Panc1 (cell line): Measurements from ENCODE around the gene CRKL. TPM values are rescaled to one million over a fixed set of nuclear protein-coding genes. Genes with fewer than 3 reads are reported as not detected.

Source experiments
- ATAC-seq: fragments of 200-7000 bp; cut with Tn5 transposase; 2 replicates; pipeline ENCODE4 v1.9.1; 2020; ENCODE audit warnings: mild to moderate bottlenecking, moderate library complexity
- BruUV-seq: library from RNA; stranded (reverse); fragments of 400-500 nt; replicated peaks from 2 replicates; lab custom pipeline; 2021; lab: Mats Ljungman, UMichigan
- CTCF ChIA-PET: fragments of 300-600 bp; sonication (Branson Sonifier 250); formaldehyde crosslinking; loops from one replicate; lab custom pipeline; 2022; ENCODE audit warnings: antibody characterized with exemption; lab: Charles Lee
- POLR2A ChIA-PET: fragments of 300-600 bp; sonication (Branson Sonifier 250); formaldehyde crosslinking; loops from one replicate; lab custom pipeline; 2022; ENCODE audit warnings: antibody characterized with exemption; lab: Charles Lee
- DNase-seq: peaks from one replicate; pipeline ENCODE4 v3.0.0-alpha.2; 2010; ENCODE audit warnings: low read depth, low spot score
- H3K27ac ChIP-seq: 2 replicates; pipeline ENCODE4 v1.5.1; 2011; ENCODE audit warnings: mild to moderate bottlenecking, low read length, inconsistent platforms
- H3K27me3 ChIP-seq: fragments of 200-500 bp; sonication (Bioruptor generic); 2 replicates; pipeline ENCODE4 v1.6.0; 2014; ENCODE audit warnings: low read length, inconsistent platforms; ENCODE audit not compliant: control insufficient read depth, insufficient read depth
- H3K36me3 ChIP-seq: fragments of 200-500 bp; sonication (Bioruptor generic); 2 replicates; pipeline ENCODE4 v1.5.1; 2014; ENCODE audit warnings: inconsistent platforms, mild to moderate bottlenecking, low read length, moderate library complexity; ENCODE audit not compliant: control insufficient read depth, insufficient read depth
- H3K4me1 ChIP-seq: 2 replicates; pipeline ENCODE4 v1.5.1; 2011; ENCODE audit warnings: inconsistent platforms, mild to moderate bottlenecking, low read length, moderate library complexity; ENCODE audit not compliant: control insufficient read depth, insufficient read depth
- H3K4me3 ChIP-seq, 2 experiments: 2 replicates each; pipeline ENCODE4 v1.5.1; 2011 to 2012; ENCODE audit warnings: low read depth in 2 of 2, low read length in 2 of 2, mild to moderate bottlenecking in 2 of 2, inconsistent platforms in 1 of 2, moderate library complexity in 1 of 2
- H3K9me3 ChIP-seq: fragments of 200-500 bp; sonication (Bioruptor generic); 2 replicates; pipeline ENCODE4 v1.5.1; 2014; ENCODE audit warnings: low read depth, mild to moderate bottlenecking, inconsistent platforms, low read length, moderate library complexity; ENCODE audit not compliant: control insufficient read depth, insufficient read depth
- CTCF ChIP-seq: fragments of 450-650 bp; IDR thresholded peaks from 2 replicates; pipeline ENCODE4 v1.5.1; 2017; ENCODE audit warnings: mild to moderate bottlenecking
- POLR2AphosphoS5 ChIP-seq: IDR thresholded peaks from 2 replicates; pipeline ENCODE4 v1.6.1; 2012; ENCODE audit warnings: mild to moderate bottlenecking, low read depth, low read length, moderate library complexity
- SIN3A ChIP-seq: IDR thresholded peaks from 2 replicates; pipeline ENCODE4 v1.6.1; 2012; ENCODE audit warnings: low read depth, mild to moderate bottlenecking, low read length, moderate library complexity, borderline replicate concordance; ENCODE audit not compliant: insufficient read depth
- TCF7L2 ChIP-seq: IDR thresholded peaks from 2 replicates; pipeline ENCODE4 v1.6.1; 2011; ENCODE audit warnings: mild to moderate bottlenecking, low read depth, low read length, inconsistent platforms
- in situ Hi-C: cut with HindIII; loops from 2 replicates; pipeline ENCODE4 v1.10.0; 2016; ENCODE audit warnings: low sequenced_read_pairs, low pct_unique_long_range_greater_than_20kb
- intact Hi-C: fragments of 100-400 bp; cut with micrococcal nuclease; formaldehyde crosslinking; loops from one replicate; pipeline ENCODE4 v1.10.0; 2022; ENCODE audit not compliant: unreplicated experiment
- total RNA-seq: library from RNA; stranded (reverse); gene quantifications from one replicate; pipeline ENCODE4 v1.2.1, GENCODE V29; 2021; ENCODE audit not compliant: unreplicated experiment
- TF ChIP-seq, protein P1 (sequence below), 2 experiments: IDR thresholded peaks; 2 replicates each; pipeline ENCODE4 v1.6.1; 2011 to 2012; ENCODE audit warnings: low read depth in 2 of 2, control low read depth in 1 of 2, low read length in 1 of 2, mild to moderate bottlenecking in 1 of 2, moderate library complexity in 1 of 2; ENCODE audit not compliant: insufficient read depth in 1 of 2

Gene CRKL
- total RNA-seq, 1 experiment from 2014 or later, result 59.4 TPM

- H3K27ac ChIP-seq, result no peak overlapping the region
- no peak overlapping the region for H3K4me3 ChIP-seq
- no peaks in the 10 kb centered on the region for H3K9me3 ChIP-seq
- TF ChIP-seq POLR2AphosphoS5 (peak; percentile 45), CTCF (no peak)
- no TSS peak for BruUV-seq
- no peak for DNase-seq
- no peaks in the 10 kb centered on the region; the same call in 1 of the 2 replicates for H3K36me3 ChIP-seq
- CTCF ChIA-PET, result no interaction called here
- no peaks in the 10 kb centered on the region for H3K27me3 ChIP-seq
- POLR2A ChIA-PET, result interaction anchor here (0.5 to 1.1 kb wide), 2 partner anchors 9 to 25 kb away, joined by 3 to 6 read pairs; no protein-coding TSS in a partner anchor
- intact Hi-C loops (no loop called here), in situ Hi-C loops (no loop called here)
- H3K4me1 ChIP-seq, result peaks cover 9% of the 10 kb centered on the region
- ATAC-seq, result no peak
Observed at GRCh38 chr22:20998411-20999336, 81.5 kb downstream of the CRKL start.

DNA sequence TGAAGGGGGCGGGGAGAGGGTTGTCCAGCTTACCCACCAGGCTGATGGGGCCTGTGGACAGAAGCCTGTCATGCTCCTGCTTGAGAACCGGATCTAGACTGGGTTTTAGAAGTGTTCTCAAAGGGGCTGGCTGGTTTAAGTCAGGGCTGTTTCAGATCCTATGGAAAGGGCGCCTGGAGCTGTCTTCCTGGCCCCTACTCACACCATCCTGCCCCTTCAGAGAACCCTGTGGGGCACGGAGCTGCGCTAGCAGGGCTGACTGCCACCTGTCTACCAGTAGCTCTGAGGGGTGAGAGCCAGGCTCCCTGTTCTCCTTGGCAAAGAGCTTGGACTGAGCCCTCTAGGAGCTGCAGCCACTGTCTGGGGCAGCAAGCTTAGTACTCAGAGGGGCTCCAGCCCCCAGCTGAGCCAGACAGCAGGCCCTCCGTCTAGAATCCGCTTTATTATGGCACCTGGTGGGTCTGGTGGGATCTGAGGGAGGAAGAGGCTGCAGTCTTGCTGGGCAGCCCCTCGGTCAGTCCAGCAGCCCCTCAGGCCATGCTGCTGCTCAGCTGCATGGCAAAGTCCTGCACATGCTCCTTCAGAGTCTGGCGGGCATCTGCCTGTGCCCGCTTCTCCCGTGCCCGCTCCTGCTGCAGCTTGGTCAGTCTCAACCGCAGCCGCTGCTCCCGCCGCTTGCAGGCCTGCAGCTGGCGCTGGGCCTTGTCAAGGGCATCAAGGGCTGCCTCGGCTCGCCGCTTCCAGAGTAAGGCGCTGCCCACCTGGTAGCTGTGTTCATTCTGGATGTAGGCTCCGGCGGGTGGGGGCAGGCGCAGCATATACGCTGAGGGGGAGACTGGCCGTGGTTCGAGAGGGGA lies 82.4 kb downstream of the CRKL start:
- Histone ChIP-seq H3K27me3 (no peaks in the 10 kb centered on the region), H3K9me3 (no peaks in the 10 kb centered on the region), H3K4me3 (no peak overlapping the region), H3K4me1 (peaks cover 9% of the 10 kb centered on the region), H3K27ac (no peak overlapping the region), H3K36me3 (no peaks in the 10 kb centered on the region; the same call in 1 of the 2 replicates)
- CTCF ChIA-PET, result no interaction called here
- no peak for ATAC-seq
- DNase-seq, result no peak
- TF ChIP-seq POLR2AphosphoS5 (peak; percentile 18; the same call in 1 of the 2 replicates), CTCF (no peak)
- in situ Hi-C loops, result no loop called here
- intact Hi-C loops, result no loop called here
- POLR2A ChIA-PET, result interaction anchor here (0.5 to 1.1 kb wide), 3 partner anchors 10 to 89 kb away, joined by 3 to 7 read pairs (median 6); no protein-coding TSS in a partner anchor
- BruUV-seq, result no TSS peak

DNA sequence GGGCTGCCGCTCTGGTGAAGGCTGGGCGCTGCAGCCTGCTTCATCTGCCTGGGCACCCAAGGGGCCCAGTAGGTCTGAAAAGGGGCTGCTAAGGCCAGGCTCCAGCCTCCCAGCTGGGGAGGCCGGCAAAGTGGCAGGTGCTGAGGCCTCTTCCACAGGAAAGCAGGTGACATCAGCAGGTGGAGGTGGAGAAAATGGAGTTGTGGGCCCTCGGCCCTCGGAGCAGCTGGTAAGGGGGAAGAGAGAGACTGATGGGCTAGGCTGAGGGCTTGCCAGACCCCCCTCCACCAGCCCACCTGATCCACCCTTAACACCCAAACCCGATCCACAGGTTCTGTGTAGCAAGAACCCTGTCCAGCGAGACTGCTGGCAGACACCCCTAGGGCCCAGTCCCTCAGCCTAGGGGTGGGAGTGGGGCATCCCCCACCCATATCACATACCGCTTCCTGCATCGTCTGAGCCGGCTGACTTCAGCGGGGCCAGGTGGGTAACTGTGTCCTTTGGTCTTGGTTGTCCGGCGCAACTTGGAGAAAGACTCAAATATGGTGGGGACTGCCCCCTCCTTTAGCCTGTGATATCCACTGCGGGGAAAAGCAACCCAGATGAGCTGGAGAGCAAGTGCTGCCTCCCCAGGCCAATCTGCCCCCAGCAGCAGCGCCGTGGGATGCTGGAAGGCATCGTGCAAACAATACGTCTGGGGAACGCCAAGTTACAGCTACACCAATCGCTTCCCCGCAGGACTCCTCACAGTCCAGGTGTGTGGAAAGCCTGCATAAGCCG lies 83.2 kb downstream of the CRKL start:
- intact Hi-C loops, result no loop called here
- POLR2A ChIA-PET, result no interaction called here
- no peak for ATAC-seq
- TF ChIP-seq SIN3A (no peak), POLR2AphosphoS5 (no peak), CTCF (no peak), TCF7L2 (no peak)
- TF ChIP-seq, protein P1, sequence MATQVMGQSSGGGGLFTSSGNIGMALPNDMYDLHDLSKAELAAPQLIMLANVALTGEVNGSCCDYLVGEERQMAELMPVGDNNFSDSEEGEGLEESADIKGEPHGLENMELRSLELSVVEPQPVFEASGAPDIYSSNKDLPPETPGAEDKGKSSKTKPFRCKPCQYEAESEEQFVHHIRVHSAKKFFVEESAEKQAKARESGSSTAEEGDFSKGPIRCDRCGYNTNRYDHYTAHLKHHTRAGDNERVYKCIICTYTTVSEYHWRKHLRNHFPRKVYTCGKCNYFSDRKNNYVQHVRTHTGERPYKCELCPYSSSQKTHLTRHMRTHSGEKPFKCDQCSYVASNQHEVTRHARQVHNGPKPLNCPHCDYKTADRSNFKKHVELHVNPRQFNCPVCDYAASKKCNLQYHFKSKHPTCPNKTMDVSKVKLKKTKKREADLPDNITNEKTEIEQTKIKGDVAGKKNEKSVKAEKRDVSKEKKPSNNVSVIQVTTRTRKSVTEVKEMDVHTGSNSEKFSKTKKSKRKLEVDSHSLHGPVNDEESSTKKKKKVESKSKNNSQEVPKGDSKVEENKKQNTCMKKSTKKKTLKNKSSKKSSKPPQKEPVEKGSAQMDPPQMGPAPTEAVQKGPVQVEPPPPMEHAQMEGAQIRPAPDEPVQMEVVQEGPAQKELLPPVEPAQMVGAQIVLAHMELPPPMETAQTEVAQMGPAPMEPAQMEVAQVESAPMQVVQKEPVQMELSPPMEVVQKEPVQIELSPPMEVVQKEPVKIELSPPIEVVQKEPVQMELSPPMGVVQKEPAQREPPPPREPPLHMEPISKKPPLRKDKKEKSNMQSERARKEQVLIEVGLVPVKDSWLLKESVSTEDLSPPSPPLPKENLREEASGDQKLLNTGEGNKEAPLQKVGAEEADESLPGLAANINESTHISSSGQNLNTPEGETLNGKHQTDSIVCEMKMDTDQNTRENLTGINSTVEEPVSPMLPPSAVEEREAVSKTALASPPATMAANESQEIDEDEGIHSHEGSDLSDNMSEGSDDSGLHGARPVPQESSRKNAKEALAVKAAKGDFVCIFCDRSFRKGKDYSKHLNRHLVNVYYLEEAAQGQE (IDR thresholded peaks at IDR 0.05; ENCODE audit: insufficient read depth in 1 of 2, low read depth in 2 of 2, low read length in 1 of 2), result no peak
- Histone ChIP-seq H3K4me3 (peak overlapping the region; percentile 82 to 85), H3K4me1 (peaks cover 9% of the 10 kb centered on the region), H3K9me3 (no peaks in the 10 kb centered on the region), H3K27me3 (no peaks in the 10 kb centered on the region), H3K27ac (peak overlapping the region; percentile 92), H3K36me3 (no peaks in the 10 kb centered on the region; the same call in 1 of the 2 replicates)
- no TSS peak for BruUV-seq
- CTCF ChIA-PET, result no interaction called here
- no peak for DNase-seq
- in situ Hi-C loops, result no loop called here
